A375 (cell line): ENCODE data around the gene VTI1B. TPM values are rescaled to one million over a fixed set of nuclear protein-coding genes. Genes with fewer than 3 reads are reported as not detected.

ENCODE experiments used
- small RNA-seq: library from RNA; depleted of rRNA; stranded (forward); fragments of <200 nt; gene quantifications from one replicate; pipeline ENCODE3, GENCODE V24; 2014
- total RNA-seq: library from RNA; depleted of rRNA; stranded (reverse); fragments of >200 nt; shearing (Covaris generic); gene quantifications from 2 replicates; pipeline ENCODE4 v1.2.3, GENCODE V29; 2014; rRNA removed

Gene VTI1B, protein sequence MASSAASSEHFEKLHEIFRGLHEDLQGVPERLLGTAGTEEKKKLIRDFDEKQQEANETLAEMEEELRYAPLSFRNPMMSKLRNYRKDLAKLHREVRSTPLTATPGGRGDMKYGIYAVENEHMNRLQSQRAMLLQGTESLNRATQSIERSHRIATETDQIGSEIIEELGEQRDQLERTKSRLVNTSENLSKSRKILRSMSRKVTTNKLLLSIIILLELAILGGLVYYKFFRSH
- total RNA-seq: 33.8 and 42.4 TPM in 2 replicates

DNA sequence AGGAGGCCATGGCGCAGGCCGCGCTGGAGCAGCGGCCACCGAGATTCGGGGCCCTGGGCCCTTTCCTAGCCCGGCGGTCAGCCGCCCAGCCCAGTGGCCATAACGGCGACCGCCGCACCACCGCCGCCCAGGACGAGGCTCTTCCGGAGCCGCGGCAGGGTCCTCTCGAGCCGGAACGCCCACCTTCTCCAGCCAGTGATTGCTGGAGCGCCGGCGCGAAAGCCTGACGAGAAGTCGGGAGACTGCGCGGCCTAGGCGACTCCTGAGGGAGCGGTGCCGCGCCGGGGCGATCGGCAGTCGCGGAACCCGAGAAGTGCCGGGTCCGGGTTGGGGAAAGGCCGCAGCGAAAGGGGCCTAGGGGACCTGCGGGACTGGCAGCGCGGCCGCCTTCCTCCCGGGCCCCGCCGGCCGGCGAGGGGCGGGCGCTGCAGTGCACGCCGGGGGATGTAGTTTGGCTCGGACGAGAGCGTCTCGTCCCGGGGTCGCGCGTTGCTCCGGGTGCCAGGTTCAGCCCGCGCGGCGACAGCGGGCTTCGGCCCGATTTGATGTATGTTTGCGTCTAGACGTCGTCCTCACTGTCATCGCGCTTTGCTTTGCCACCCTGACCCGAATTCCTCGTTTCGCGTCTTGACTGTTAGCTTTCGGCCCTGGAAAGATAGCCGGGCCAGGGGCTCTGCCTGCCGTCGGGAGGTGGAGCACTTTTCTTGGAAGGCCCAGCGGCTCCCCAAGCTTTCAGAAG is at the start of gene VTI1B:
Gene VTI1B, minus strand, starts transcription at position 153 of the 739 bp plus-strand sequence. Its CDS starts 143 bp downstream, at position 10.

DNA sequence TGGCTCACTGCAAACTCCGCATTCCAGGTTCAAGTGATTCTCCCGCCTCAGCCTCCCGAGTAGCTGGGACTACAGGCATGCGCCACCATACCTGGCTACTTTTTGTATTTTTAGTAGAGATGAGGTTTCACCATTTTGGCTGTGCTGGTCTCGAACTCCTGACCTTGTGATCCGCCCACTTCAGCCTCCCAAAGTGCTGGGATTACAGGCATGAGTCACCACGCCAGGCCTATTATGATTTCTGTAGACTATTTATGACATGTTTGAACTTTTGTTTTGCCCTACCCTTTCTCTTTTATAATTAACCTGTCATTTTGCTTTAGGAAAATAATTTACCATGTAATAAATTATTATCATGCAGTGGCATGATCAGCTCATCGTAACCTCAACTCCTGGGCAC is 27.1 kb upstream of the VTI1B start, which contains the start of gene RDH12:
Gene RDH12, plus strand, starts transcription at position 395 of the 400 bp plus-strand sequence. CDS start 20,757 bp downstream, outside the sequence.

DNA sequence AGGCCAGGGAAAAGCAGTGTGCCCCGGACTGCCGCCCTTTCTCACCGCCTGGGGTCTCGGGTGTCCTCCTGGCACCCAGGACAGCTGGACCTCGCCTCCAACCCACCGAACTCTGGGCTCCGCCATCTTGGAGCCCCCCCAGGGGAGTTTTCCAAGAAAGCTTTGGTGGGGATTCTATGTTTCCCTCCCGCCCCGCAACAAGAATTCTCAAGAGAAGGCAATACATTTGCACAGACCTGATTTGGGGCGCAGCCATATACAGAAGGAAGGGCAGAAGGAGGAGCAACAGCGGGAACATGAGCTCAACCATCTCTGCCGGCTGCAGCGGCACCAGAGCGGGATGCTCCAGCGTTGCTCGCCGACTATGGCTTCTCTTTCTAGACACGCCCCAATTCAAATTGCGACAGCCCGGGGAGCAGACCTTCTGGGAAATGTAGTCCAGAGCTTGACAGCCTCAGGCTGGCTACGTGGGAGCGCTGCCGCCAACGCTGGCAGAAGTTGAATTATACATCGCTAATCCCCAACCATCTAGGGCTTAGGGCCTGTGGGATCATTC is 21.0 kb upstream of the VTI1B start, which contains the start of gene RDH11:
Gene RDH11, minus strand, starts transcription at position 371 of the 556 bp plus-strand sequence. Its CDS starts 61 bp downstream, at position 310.

DNA sequence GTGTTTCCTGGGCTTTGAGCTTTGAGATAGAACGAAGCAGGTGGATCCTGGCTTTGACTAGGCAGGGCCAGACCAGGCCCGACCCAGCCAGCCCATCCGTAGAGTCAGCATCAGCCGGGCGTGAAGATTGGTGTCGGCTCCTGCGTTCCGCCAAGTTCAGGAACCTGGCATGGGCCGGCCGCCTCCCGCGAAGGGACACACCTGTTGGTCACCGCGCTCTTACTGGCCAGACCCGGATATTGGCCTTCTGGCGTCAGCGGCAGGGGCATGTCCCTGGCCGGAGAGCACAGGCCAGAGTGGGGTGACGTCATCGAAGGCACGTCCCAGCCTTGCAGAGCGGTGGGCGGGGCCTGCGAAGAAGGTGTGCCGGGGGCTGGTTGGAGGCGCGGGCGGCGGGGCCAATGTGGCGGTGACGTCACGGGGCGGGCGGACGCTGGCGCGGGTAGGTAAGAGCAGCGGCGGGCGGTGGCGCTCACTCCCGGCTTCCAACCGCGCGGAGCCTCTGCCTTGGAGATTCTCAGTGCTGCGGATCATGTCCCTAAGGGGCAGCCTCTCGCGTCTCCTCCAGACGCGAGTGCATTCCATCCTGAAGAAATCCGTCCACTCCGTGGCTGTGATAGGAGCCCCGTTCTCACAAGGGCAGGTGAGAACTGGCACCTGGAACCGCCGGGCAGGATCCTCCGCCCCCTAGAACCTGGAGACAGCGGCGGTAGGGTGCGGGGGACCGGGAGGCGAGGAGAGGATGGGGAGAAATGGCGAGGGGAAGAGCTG is 54.8 kb downstream of the VTI1B start, which contains the start of gene ARG2:
Gene ARG2, plus strand, starts transcription at position 475 of the 771 bp plus-strand sequence. Its CDS starts 58 bp downstream, at position 533.

DNA sequence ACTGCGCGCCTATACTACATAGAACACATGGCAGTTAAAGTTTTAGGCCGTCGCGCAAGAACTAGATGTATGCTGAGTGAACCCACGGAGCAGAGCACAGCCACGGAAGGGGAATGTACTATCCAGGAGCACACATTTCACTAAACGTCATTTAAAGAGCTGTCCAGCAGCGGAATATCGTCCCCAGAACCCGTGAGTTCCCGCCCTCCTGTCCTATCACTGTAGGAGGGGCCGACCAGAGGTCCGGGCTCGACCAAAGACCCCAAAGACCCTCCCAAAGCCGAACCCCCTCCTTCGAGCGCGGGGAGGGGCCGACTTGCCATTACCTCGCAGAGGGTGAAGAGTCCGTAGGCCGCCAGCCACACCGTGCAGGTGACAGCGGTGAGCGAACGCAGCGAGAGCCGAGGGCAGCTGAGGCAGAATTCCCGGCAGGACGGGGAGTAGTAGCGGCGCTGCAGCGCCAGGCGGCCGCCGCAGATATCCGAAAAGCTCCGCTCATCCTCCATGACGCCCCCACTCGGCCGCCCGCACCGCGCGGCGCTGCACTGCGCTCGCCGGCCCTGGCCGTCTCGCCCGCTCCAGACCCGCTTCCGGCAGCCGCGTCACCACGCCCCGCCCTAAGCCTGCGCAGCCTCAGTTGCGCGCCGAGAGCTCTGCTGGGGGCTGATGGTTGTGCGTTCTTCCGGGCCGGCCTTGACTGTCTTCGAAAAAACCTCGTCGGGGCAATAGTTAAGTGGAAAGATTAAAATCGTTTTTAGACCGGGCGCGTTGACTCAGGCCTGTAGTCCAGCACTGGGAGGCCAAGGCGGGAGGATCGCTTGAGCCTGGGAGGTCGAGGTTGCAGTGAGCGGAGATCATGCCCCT is 74.5 kb downstream of the VTI1B start, which contains the start of gene PIGH:
Gene PIGH, minus strand, starts transcription at position 571 of the 864 bp plus-strand sequence. Its CDS starts 65 bp downstream, at position 506.

Small RNAs within 50 kb of the gene (small RNA-seq; reads per million reads assigned to genes)
- gene AL132640.3 (not detected), gene RF00019 (not detected), gene RN7SL369P (not detected), gene RNA5SP386 (0.54 reads per million, percentile 29 among the genes with 10 or more reads in this experiment)

Other genes with a start within 250 kb of the VTI1B start
- gene TMEM229B, start 185.9 kb downstream of the VTI1B start, total RNA-seq: 7.1 and 9.8 TPM in 2 replicates
- gene PLEKHH1, start 141.3 kb downstream of the VTI1B start, total RNA-seq: 7.0 and 11.1 TPM in 2 replicates
- gene PIGH, start 74.4 kb downstream of the VTI1B start, total RNA-seq: 15.8 and 30.7 TPM in 2 replicates
- gene ARG2, start 54.7 kb downstream of the VTI1B start, total RNA-seq: 9.1 and 10.6 TPM in 2 replicates
- 56.8 and 60.1 TPM in 2 replicates for gene RDH11, start 21.1 kb upstream of the VTI1B start, total RNA-seq
- gene RDH12, start 27.3 kb upstream of the VTI1B start, total RNA-seq: not detected in 2 replicates
- gene ZFYVE26, start 142.0 kb upstream of the VTI1B start, total RNA-seq: 11.7 and 17.3 TPM in 2 replicates
- 6.5 and 10.7 TPM in 2 replicates for gene RAD51B, start 145.1 kb upstream of the VTI1B start, total RNA-seq